Uterus (tissue), 2 donors: ENCODE measurements around the gene COL23A1.

ENCODE experiments used
- CTCF ChIP-seq, 4 experiments: fragments of 200-600 bp in 2 of 4; fragments of 450-650 bp in 2 of 4; sonication (generic) in 2 of 4; IDR thresholded peaks; one replicate each; pipeline ENCODE4 v1.5.1; 2016 to 2019; ENCODE audit warnings: antibody characterized with exemption in 4 of 4, mild to moderate bottlenecking in 2 of 4, moderate library complexity in 1 of 4
- POLR2A ChIP-seq, 2 donors: fragments of 450-650 bp; IDR thresholded peaks; one replicate each; pipeline ENCODE4 v1.6.1; 2016; ENCODE audit warnings: antibody characterized with exemption in 2 of 2, mild to moderate bottlenecking in 1 of 2, moderate library complexity in 1 of 2

DNA sequence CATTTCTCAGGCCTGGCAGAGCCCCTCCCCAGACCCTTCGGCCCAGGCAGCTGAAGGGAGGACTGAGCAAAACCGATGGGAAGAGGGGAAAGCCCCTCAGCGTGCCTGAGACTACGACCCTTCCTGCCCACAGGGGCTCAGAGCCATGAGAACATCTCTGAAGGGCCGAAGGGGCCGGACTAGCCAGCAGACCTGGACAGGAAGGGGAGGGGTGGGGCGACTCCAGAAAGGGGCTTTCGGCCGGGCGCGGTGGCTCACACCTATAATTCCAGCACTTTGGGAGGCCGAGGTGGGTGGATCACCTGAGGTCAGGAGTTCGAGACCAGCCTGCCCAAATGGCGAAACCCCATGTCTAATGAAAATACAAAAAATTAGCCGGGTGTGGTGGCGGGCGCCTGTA, 271.8 kb downstream of the COL23A1 start:
- no peak for TF ChIP-seq CTCF (IDR thresholded peaks at IDR 0.05)
- TF ChIP-seq POLR2A (IDR thresholded peaks at IDR 0.05), result no peak
